Gastrocnemius medialis (tissue), 4 donors: Measurements from ENCODE around the gene TSPAN1. TPM values are rescaled to one million over a fixed set of nuclear protein-coding genes. Genes with fewer than 3 reads are reported as not detected.
A peak's percentile ranks its signal among the peaks of the same experiment; 100 is the strongest.

Experiments
- ATAC-seq, 2 donors: fragments of 150-250 bp; one replicate each; pipeline ENCODE4 v1.9.1; 2016
- DNase-seq, 2 donors: peaks; one replicate each; pipeline ENCODE4 v3.0.0-alpha.2; 2019
- H3K27ac ChIP-seq, 4 donors: fragments of 200-600 bp; sonication (generic); 1 replicate in 1 of 4; 2 replicates in 3 of 4; pipeline ENCODE4 v1.5.1; 2016 to 2018; ENCODE audit warnings: mild to moderate bottlenecking in 2 of 4, moderate library complexity in 1 of 4
- H3K27me3 ChIP-seq, 3 donors: fragments of 200-600 bp; sonication (generic) in 2 of 3; 1 replicate in 1 of 3; 2 replicates in 2 of 3; pipeline versions ENCODE4 v1.5.1 to v1.6.0; 2016 to 2019; ENCODE audit warnings: mild to moderate bottlenecking in 1 of 3, moderate library complexity in 1 of 3
- H3K36me3 ChIP-seq, 2 donors: fragments of 200-600 bp; sonication (generic) in 1 of 2; one replicate each; pipeline ENCODE4 v1.5.1; 2017 to 2018
- H3K4me1 ChIP-seq, 2 donors: fragments of 200-600 bp; sonication (generic) in 1 of 2; one replicate each; pipeline ENCODE4 v1.5.1; 2016 to 2017; ENCODE audit warnings: mild to moderate bottlenecking in 2 of 2
- H3K4me3 ChIP-seq, 4 donors: fragments of 200-600 bp; sonication (generic) in 3 of 4; 1 replicate in 1 of 4; 2 replicates in 3 of 4; pipeline ENCODE4 v1.5.1; 2016 to 2019; ENCODE audit warnings: mild to moderate bottlenecking in 2 of 4
- H3K9me3 ChIP-seq, 3 donors: fragments of 200-600 bp; sonication (generic) in 2 of 3; 1 replicate in 1 of 3; 2 replicates in 2 of 3; pipeline ENCODE4 v1.5.1; 2016 to 2019
- CTCF ChIP-seq, 5 experiments: fragments of 450-650 bp in 3 of 5; fragments of 200-600 bp in 2 of 5; sonication (generic) in 2 of 5; IDR thresholded peaks in 4 of 5; conservative IDR thresholded peaks in 1 of 5; 1 replicate in 4 of 5; 2 replicates in 1 of 5; pipeline ENCODE4 v1.5.1; 2016 to 2019; ENCODE audit warnings: antibody characterized with exemption in 5 of 5, mild to moderate bottlenecking in 3 of 5, moderate library complexity in 3 of 5
- POLR2A ChIP-seq, 2 donors: fragments of 450-650 bp; IDR thresholded peaks; one replicate each; pipeline ENCODE4 v1.6.1; 2017; ENCODE audit warnings: antibody characterized with exemption in 2 of 2, mild to moderate bottlenecking in 2 of 2, moderate library complexity in 2 of 2
- in situ Hi-C, 4 donors: fragments of 200-750 bp; cut with MboI; loops; one replicate each; pipeline versions ENCODE4 v1.15.0 to v1.8.0; 2017; ENCODE audit warnings: low sequenced_read_pairs in 4 of 4
- intact Hi-C: fragments of 100-400 bp; cut with DNase I; formaldehyde crosslinking; loops from one replicate; pipeline ENCODE4 v1.15.1; 2023; ENCODE audit warnings: low total_unique reads
- total RNA-seq, 4 donors: library from RNA; depleted of rRNA; stranded (reverse); fragments of >200 nt; gene quantifications; one replicate each; pipeline versions ENCODE4 v1.1.0 to v1.2.3, GENCODE V29; 2016

Gene TSPAN1
- total RNA-seq, 4 donors from 2014 or later: 0.88 to 10.7 (median 6.0) TPM

GRCh38 chr1:46197964-46198811 is 23.3 kb downstream of the TSPAN1 start, which contains the start of gene POMGNT1:
Gene POMGNT1, minus strand, starts transcription at chr1:46198434. Its CDS starts 613 bp downstream, at chr1:46197821.
- Histone ChIP-seq H3K27ac (peak within 1 kb of the TSS; percentile 82 to 97 (median 88)), H3K9me3 (no peaks in the 10 kb centered on the region), H3K27me3 (no peaks in the 10 kb centered on the region), H3K4me1 (peaks cover 21 to 30% of the 10 kb centered on the region in 2 donors), H3K36me3 (peaks cover 0 to 38% of the 10 kb centered on the region in 2 donors), H3K4me3 (peak within 1 kb of the TSS; percentile 63 to 86 (median 79))
- ATAC-seq (peak; percentile 89 to 91), DNase-seq (peak; percentile 22 to 56)
- in situ Hi-C loops (no loop called here), intact Hi-C loops (loop anchor here (1.0 kb wide), 1 partner anchor 15 kb away; no protein-coding TSS in a partner anchor)
- TF ChIP-seq POLR2A (IDR thresholded peaks at IDR 0.05): peak; percentile 63 to 64
- peak in 2 of 5 experiments; percentile 21 to 24 for TF ChIP-seq CTCF (IDR thresholded peaks at IDR 0.05 in 4 of 5, conservative IDR thresholded peaks at IDR 0.05 in 1 of 5)

- ATAC-seq (no peak), DNase-seq (no peak)
- peaks cover 24 to 38% of the 10 kb centered on the region in 2 donors for H3K4me1 ChIP-seq
- H3K36me3 ChIP-seq: peaks cover 0 to 28% of the 10 kb centered on the region in 2 donors
- TF ChIP-seq POLR2A (IDR thresholded peaks at IDR 0.05) (no peak), CTCF (IDR thresholded peaks at IDR 0.05 in 4 of 5, conservative IDR thresholded peaks at IDR 0.05 in 1 of 5) (no peak)
- H3K27me3 ChIP-seq: no peaks in the 10 kb centered on the region
- intact Hi-C loops (no loop called here), in situ Hi-C loops (no loop called here)
- H3K4me3 ChIP-seq: peak overlapping the region; percentile 63 to 86 (median 79)
- no peaks in the 10 kb centered on the region for H3K9me3 ChIP-seq
- H3K27ac ChIP-seq: peak overlapping the region; percentile 82 to 97 (median 88)
These were observed 24.4 kb downstream of the TSPAN1 start for GRCh38 chr1:46199233-46199749.

- DNase-seq: no peak
- intact Hi-C loops (no loop called here), in situ Hi-C loops (no loop called here)
- Histone ChIP-seq H3K36me3 (no peaks in the 10 kb centered on the region), H3K4me3 (peak overlapping the region; percentile 53 to 88 (median 70)), H3K27me3 (no peaks in the 10 kb centered on the region), H3K9me3 (no peaks in the 10 kb centered on the region), H3K4me1 (peaks cover 10 to 32% of the 10 kb centered on the region in 2 donors), H3K27ac (peak overlapping the region; percentile 63 to 77 (median 71))
- ATAC-seq: no peak
- TF ChIP-seq CTCF (IDR thresholded peaks at IDR 0.05 in 4 of 5, conservative IDR thresholded peaks at IDR 0.05 in 1 of 5) (no peak), POLR2A (IDR thresholded peaks at IDR 0.05) (no peak)
These were observed 29.0 kb downstream of the TSPAN1 start for GRCh38 chr1:46203738-46204405.

- intact Hi-C loops: no loop called here
- Histone ChIP-seq H3K27me3 (no peaks in the 10 kb centered on the region), H3K4me3 (peak overlapping the region; percentile 53 to 88 (median 70)), H3K27ac (peak overlapping the region; percentile 63 to 77 (median 71)), H3K9me3 (no peaks in the 10 kb centered on the region), H3K4me1 (peaks cover 5 to 27% of the 10 kb centered on the region in 2 donors), H3K36me3 (no peaks in the 10 kb centered on the region)
- in situ Hi-C loops: no loop called here
- no peak for ATAC-seq
- TF ChIP-seq CTCF (IDR thresholded peaks at IDR 0.05 in 4 of 5, conservative IDR thresholded peaks at IDR 0.05 in 1 of 5) (no peak), POLR2A (IDR thresholded peaks at IDR 0.05) (no peak)
- DNase-seq: no peak
These were observed 29.5 kb downstream of the TSPAN1 start for GRCh38 chr1:46204406-46204742.
